Activated naive CD4-positive, alpha-beta T cell treated with anti-CD3 and anti-CD28 coated beads for 36 hours (primary cell): Measurements from ENCODE around the gene SCAPER. TPM values are rescaled to one million over a fixed set of nuclear protein-coding genes. Genes with fewer than 3 reads are reported as not detected.
"Not testable (repeated sequence)": the region's sequence is repeated elsewhere in the genome, so short reads cannot be mapped to it uniquely, and the experiment has no call there.

ENCODE experiments used
- CTCF ChIA-PET: fragments of 350-600 bp; sonication (Branson Sonifier 250); formaldehyde crosslinking; loops from one replicate; lab custom pipeline; 2021; ENCODE audit warnings: antibody characterized with exemption; lab: Charles Lee
- DNase-seq: peaks from one replicate; pipeline ENCODE4 v3.0.0-alpha.2; 2020
- H3K27ac Mint-ChIP-seq: one replicate; pipeline ENCODE4 v1.8.0; 2021; ENCODE audit warnings: mild to moderate bottlenecking, mixed read lengths
- H3K27me3 Mint-ChIP-seq: one replicate; pipeline ENCODE4 v1.8.0; 2021; ENCODE audit warnings: low read depth, mixed read lengths
- H3K36me3 Mint-ChIP-seq: one replicate; pipeline ENCODE4 v1.8.0; 2021; ENCODE audit warnings: low read depth, mixed read lengths
- H3K4me1 Mint-ChIP-seq: one replicate; pipeline ENCODE4 v1.8.0; 2021; ENCODE audit warnings: low read depth, mixed read lengths
- H3K4me3 Mint-ChIP-seq: one replicate; pipeline ENCODE4 v1.8.0; 2021; ENCODE audit warnings: mild to moderate bottlenecking, moderate library complexity, mixed read lengths
- H3K9me3 Mint-ChIP-seq: one replicate; pipeline ENCODE4 v1.8.0; 2021; ENCODE audit warnings: mixed read lengths
- intact Hi-C: fragments of 100-400 bp; cut with micrococcal nuclease; formaldehyde crosslinking; loops from one replicate; pipeline ENCODE4 v1.15.1; 2023
- total RNA-seq, 2 experiments: library from RNA; stranded (reverse); gene quantifications; one replicate each; pipeline ENCODE4 v1.2.3, GENCODE V29; 2021

Gene SCAPER
- total RNA-seq, 2 experiments from 2014 or later, result 28.5 to 28.9 TPM

GRCh38 chr15:76451540-76451939 is 453.6 kb downstream of the SCAPER start:
- Mint-ChIP-seq H3K4me3 (no peak overlapping the region), H3K27ac (no peak overlapping the region), H3K4me1 (no peaks in the 10 kb centered on the region), H3K36me3 (no peaks in the 10 kb centered on the region), H3K9me3 (no peaks in the 10 kb centered on the region), H3K27me3 (no peaks in the 10 kb centered on the region)
- intact Hi-C loops, result no loop called here
- CTCF ChIA-PET, result no interaction called here
- DNase-seq, result no peak

- DNase-seq, result no peak
- intact Hi-C loops, result no loop called here
- Mint-ChIP-seq H3K4me1 (no peaks in the 10 kb centered on the region), H3K27ac (no peak overlapping the region), H3K4me3 (no peak overlapping the region), H3K27me3 (no peaks in the 10 kb centered on the region), H3K9me3 (no peaks in the 10 kb centered on the region), H3K36me3 (no peaks in the 10 kb centered on the region)
- CTCF ChIA-PET, result no interaction called here
Measured at GRCh38 chr15:76449455-76449854, 455.7 kb downstream of the SCAPER start.

- intact Hi-C loops, result no loop called here
- H3K36me3 Mint-ChIP-seq, result no peaks in the 10 kb centered on the region
- H3K27me3 Mint-ChIP-seq, result no peaks in the 10 kb centered on the region
- H3K4me1 Mint-ChIP-seq, result no peaks in the 10 kb centered on the region
- H3K4me3 Mint-ChIP-seq, result no peak overlapping the region
- H3K9me3 Mint-ChIP-seq, result no peaks in the 10 kb centered on the region
- H3K27ac Mint-ChIP-seq, result no peak overlapping the region
- CTCF ChIA-PET, result no interaction called here
- DNase-seq, result no peak
Measured at GRCh38 chr15:76448755-76449154, 456.4 kb downstream of the SCAPER start.

- no peaks in the 10 kb centered on the region for H3K36me3 Mint-ChIP-seq
- CTCF ChIA-PET, result interaction anchor here (1.2 kb wide), 1 partner anchor 14 kb away, joined by 3 read pairs; no protein-coding TSS in a partner anchor
- H3K27ac Mint-ChIP-seq, result no peak overlapping the region
- H3K9me3 Mint-ChIP-seq, result no peaks in the 10 kb centered on the region
- intact Hi-C loops, result no loop called here
- no peaks in the 10 kb centered on the region for H3K27me3 Mint-ChIP-seq
- no peak overlapping the region for H3K4me3 Mint-ChIP-seq
- DNase-seq, result no peak
- no peaks in the 10 kb centered on the region for H3K4me1 Mint-ChIP-seq
Measured at GRCh38 chr15:76447728-76448441, 457.3 kb downstream of the SCAPER start.

GRCh38 chr15:76440441-76440840 is 464.7 kb downstream of the SCAPER start:
- Mint-ChIP-seq H3K4me3 (no peak overlapping the region), H3K9me3 (no peaks in the 10 kb centered on the region), H3K27me3 (no peaks in the 10 kb centered on the region), H3K27ac (no peak overlapping the region), H3K4me1 (no peaks in the 10 kb centered on the region), H3K36me3 (no peaks in the 10 kb centered on the region)
- no peak for DNase-seq
- CTCF ChIA-PET, result no interaction called here
- intact Hi-C loops, result no loop called here

GRCh38 chr15:76439542-76439941 is 465.6 kb downstream of the SCAPER start:
- Mint-ChIP-seq H3K27ac (no peak overlapping the region), H3K4me1 (no peaks in the 10 kb centered on the region), H3K27me3 (no peaks in the 10 kb centered on the region), H3K4me3 (no peak overlapping the region), H3K36me3 (peaks cover 2% of the 10 kb centered on the region), H3K9me3 (no peaks in the 10 kb centered on the region)
- intact Hi-C loops, result no loop called here
- CTCF ChIA-PET, result no interaction called here
- no peak for DNase-seq

- Mint-ChIP-seq H3K4me3 (no peak overlapping the region), H3K4me1 (no peaks in the 10 kb centered on the region), H3K27ac (no peak overlapping the region), H3K9me3 (no peaks in the 10 kb centered on the region), H3K36me3 (peaks cover 28% of the 10 kb centered on the region), H3K27me3 (no peaks in the 10 kb centered on the region)
- CTCF ChIA-PET, result interaction anchor here (1.3 kb wide), 1 partner anchor 246 kb away, joined by 3 read pairs; no protein-coding TSS in a partner anchor
- intact Hi-C loops, result no loop called here
- no peak for DNase-seq
Measured at GRCh38 chr15:76433798-76434400, 471.2 kb downstream of the SCAPER start.

GRCh38 chr15:76433036-76433435 is 472.1 kb downstream of the SCAPER start:
- DNase-seq, H3K27me3 Mint-ChIP-seq, H3K9me3 Mint-ChIP-seq, intact Hi-C loops, H3K4me3 Mint-ChIP-seq, H3K4me1 Mint-ChIP-seq, CTCF ChIA-PET, H3K27ac Mint-ChIP-seq: not testable (repeated sequence)
- peaks cover 36% of the 10 kb centered on the region for H3K36me3 Mint-ChIP-seq

- H3K9me3 Mint-ChIP-seq, result peaks cover 3% of the 10 kb centered on the region
- no peak overlapping the region for H3K4me3 Mint-ChIP-seq
- no peak for DNase-seq
- H3K36me3 Mint-ChIP-seq, result peaks cover 39% of the 10 kb centered on the region
- intact Hi-C loops, result no loop called here
- CTCF ChIA-PET, result no interaction called here
- no peaks in the 10 kb centered on the region for H3K4me1 Mint-ChIP-seq
- no peak overlapping the region for H3K27ac Mint-ChIP-seq
- H3K27me3 Mint-ChIP-seq, result no peaks in the 10 kb centered on the region
Measured at GRCh38 chr15:76432604-76433003, 472.5 kb downstream of the SCAPER start.

GRCh38 chr15:76431971-76432370 is 473.2 kb downstream of the SCAPER start:
- Mint-ChIP-seq H3K27ac (no peak overlapping the region), H3K4me3 (no peak overlapping the region), H3K36me3 (peaks cover 43% of the 10 kb centered on the region), H3K4me1 (no peaks in the 10 kb centered on the region), H3K9me3 (peaks cover 4% of the 10 kb centered on the region), H3K27me3 (no peaks in the 10 kb centered on the region)
- no peak for DNase-seq
- intact Hi-C loops, result no loop called here
- CTCF ChIA-PET, result no interaction called here

GRCh38 chr15:76430711-76431110 is 474.4 kb downstream of the SCAPER start:
- peaks cover 48% of the 10 kb centered on the region for H3K36me3 Mint-ChIP-seq
- H3K9me3 Mint-ChIP-seq, H3K27me3 Mint-ChIP-seq, CTCF ChIA-PET, DNase-seq, intact Hi-C loops, H3K4me3 Mint-ChIP-seq, H3K4me1 Mint-ChIP-seq, H3K27ac Mint-ChIP-seq: not testable (repeated sequence)

GRCh38 chr15:76429661-76430060 is 475.5 kb downstream of the SCAPER start:
- Mint-ChIP-seq H3K9me3 (peaks cover 10% of the 10 kb centered on the region), H3K4me1 (no peaks in the 10 kb centered on the region), H3K27ac (no peak overlapping the region), H3K36me3 (peaks cover 52% of the 10 kb centered on the region), H3K4me3 (no peak overlapping the region), H3K27me3 (no peaks in the 10 kb centered on the region)
- CTCF ChIA-PET, result no interaction called here
- no peak for DNase-seq
- intact Hi-C loops, result no loop called here

- no peaks in the 10 kb centered on the region for H3K4me1 Mint-ChIP-seq
- intact Hi-C loops, result no loop called here
- CTCF ChIA-PET, result no interaction called here
- DNase-seq, result no peak
- peaks cover 48% of the 10 kb centered on the region for H3K36me3 Mint-ChIP-seq
- no peaks in the 10 kb centered on the region for H3K27me3 Mint-ChIP-seq
- peaks cover 13% of the 10 kb centered on the region for H3K9me3 Mint-ChIP-seq
- H3K27ac Mint-ChIP-seq, result no peak overlapping the region
- H3K4me3 Mint-ChIP-seq, result no peak overlapping the region
Measured at GRCh38 chr15:76426941-76427340, 478.2 kb downstream of the SCAPER start.
